Renal cortex interstitium (tissue), 11 donors: ENCODE results near the gene MBD4. TPM values are rescaled to one million over a fixed set of nuclear protein-coding genes. Genes with fewer than 3 reads are reported as not detected.

ENCODE experiments used
- DNase-seq, 11 donors: peaks; one replicate each; pipeline ENCODE4 v3.0.0-alpha.2; 2013; ENCODE audit warnings: low read depth in 9 of 11, low spot score in 4 of 11; ENCODE audit errors: extremely low read depth in 1 of 11
- polyA plus RNA-seq, 3 donors: library from polyadenylated mRNA; unstranded; fragments of 120-200 nt; gene quantifications; one replicate each; pipeline ENCODE4 v1.2.1, GENCODE V29; 2013; ENCODE audit not compliant: insufficient read length in 3 of 3

Gene MBD4
- polyA plus RNA-seq, 3 donors: 43.2 to 53.3 (median 49.5) TPM

DNA sequence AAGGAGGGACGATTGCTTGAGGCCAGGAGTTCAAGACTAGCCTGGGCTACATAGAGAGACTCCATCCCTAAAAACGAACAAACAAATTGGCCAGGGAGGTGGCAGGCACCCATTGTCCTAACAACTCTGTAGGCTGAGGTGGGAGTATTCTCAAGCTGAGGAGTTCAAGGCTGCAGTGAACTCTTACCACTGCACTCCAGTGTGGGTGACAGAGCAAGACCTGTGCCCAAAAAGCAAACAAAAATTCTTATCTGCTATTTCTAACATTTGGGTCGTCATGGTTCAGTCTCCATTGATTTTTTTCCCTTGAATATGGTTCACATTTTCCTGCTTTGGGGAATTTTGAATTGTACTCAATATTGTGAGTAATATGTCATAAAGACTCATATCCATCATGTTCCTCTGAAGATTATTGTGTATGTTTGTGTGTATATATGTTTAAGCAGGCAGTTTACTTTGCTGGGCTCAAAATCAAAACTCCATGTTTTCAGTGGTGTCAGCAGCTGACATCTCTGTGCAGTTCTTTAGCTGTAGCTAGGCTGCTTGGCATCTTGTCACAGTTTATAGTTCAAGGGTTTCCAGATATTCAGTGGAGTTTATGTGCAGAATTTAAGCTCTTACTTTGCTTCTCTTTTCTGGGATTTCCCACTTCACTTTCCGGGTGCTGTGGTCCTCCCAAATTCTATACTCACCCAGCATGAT, 33.5 kb upstream of the MBD4 start:
- DNase-seq: no peak

GRCh38 chr3:129470861-129471260, 31.1 kb upstream of the MBD4 start:
- DNase-seq: no peak

DNA sequence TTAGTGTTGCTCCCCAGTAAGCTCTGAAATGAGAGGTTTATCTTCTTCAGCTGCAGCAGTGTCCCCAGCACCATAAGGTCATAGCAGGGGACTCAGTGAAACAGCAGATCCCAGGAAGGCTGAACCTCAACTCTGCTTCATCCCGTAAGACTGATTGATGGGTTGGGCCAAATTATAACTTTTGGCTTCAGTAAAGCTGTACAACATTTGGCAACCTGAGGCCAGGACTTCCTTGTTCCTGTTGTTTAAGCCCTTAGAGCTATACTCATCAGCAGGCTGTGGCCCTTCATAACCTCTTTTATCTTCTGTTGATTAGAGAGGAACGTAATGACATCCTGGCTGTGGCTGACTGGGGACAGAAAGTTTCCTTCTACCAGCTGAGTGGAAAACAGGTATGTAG, 29.3 kb upstream of the MBD4 start:
- no peak for DNase-seq

- no peak for DNase-seq
These were observed 28.2 kb upstream of the MBD4 start for GRCh38 chr3:129467932-129468331.

- DNase-seq: no peak
These were observed 24.0 kb upstream of the MBD4 start for GRCh38 chr3:129463716-129464115.

DNA sequence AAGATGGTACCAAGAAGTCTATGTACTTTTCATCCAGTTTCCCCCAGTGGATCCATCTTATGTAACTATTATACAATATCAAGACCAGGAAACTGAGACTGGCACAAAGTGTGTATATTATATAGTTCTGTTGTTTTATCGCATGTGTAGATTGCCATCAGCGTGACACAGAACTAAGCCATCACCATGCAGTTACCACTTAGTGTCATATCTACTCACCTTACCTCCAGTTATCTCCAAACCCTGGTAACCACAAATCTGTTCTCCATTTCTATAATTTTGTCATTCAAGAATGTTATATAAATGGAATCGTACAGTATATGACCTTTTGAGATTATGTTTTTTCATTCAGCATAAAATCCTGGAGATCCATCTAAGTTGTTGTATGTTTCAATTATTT, 23.3 kb upstream of the MBD4 start:
- no peak for DNase-seq

- no peak for DNase-seq
These were observed 22.7 kb upstream of the MBD4 start for GRCh38 chr3:129462361-129462968.

DNA sequence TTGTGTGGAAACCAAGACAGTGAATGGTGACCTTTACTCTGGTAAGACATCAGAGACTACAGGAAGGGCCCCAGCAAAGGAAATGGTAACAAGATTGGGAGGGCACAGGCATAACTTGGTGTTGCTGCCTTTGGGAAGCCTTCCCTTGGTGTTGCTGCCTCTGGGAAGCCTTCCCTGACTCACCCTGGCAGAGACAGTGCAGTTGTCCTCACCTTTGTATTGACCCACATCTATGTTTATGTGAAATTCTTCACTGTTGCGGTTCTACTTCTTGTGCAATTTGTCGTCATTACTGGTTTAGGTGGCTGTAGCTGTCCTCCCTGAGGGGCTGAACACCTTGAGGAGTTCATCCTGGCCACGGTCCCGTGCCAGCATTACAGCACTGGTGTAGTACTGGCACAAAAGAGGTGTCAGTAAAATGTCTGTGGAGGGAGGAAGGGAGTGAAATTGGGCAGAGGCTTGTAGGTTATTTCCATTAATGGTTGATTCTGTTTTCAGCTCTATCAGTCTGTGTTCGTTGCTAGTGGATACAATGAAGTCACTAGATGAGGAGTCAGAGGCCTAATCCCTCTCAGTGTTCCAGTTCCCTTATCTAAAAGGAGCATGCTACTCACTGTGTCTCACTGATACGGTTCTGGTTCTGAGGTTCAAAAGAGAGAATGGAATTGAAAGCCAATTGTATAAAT, 21.9 kb upstream of the MBD4 start:
- no peak for DNase-seq

DNA sequence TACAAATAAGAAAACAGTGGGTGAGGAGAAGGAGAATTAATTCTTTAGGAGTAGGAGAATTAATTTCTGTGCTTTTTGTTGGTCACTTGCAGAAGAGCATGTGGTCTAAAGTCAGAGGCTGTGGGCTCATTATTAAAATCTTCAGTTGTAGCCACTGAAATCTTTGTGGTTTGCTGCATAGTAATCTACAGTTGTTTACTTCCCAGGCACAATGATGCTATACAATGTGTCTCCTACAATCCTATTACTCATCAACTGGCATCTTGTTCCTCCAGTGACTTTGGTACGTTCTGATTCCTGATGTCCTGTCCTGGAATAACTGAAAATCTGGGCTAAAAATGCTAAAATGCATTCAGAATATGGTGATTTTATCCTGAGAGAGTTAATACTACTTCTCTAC, 21.3 kb upstream of the MBD4 start:
- DNase-seq: no peak

DNA sequence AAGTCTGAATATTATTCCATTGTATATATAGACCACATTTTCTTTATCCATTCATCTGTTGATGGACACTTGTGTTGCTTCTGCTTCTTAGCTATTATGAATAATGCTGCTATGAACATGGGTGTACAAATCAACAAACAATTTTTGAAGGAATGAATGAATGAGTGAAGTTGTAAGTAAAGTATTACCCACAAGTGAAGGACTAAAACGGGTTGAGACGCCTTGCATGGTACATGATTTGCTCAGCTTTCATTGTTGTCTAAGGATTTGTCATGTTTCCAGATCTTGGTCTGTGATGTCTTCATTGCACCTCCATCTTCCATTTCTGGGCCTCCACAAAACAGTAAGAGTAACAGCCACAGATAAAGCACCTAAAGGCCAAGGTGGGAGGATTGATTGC, 20.8 kb upstream of the MBD4 start:
- DNase-seq: no peak

- no peak for DNase-seq
These were observed 20.4 kb upstream of the MBD4 start for GRCh38 chr3:129460155-129460554.

- DNase-seq: no peak
These were observed 14.0 kb upstream of the MBD4 start for GRCh38 chr3:129453732-129454131.

DNA sequence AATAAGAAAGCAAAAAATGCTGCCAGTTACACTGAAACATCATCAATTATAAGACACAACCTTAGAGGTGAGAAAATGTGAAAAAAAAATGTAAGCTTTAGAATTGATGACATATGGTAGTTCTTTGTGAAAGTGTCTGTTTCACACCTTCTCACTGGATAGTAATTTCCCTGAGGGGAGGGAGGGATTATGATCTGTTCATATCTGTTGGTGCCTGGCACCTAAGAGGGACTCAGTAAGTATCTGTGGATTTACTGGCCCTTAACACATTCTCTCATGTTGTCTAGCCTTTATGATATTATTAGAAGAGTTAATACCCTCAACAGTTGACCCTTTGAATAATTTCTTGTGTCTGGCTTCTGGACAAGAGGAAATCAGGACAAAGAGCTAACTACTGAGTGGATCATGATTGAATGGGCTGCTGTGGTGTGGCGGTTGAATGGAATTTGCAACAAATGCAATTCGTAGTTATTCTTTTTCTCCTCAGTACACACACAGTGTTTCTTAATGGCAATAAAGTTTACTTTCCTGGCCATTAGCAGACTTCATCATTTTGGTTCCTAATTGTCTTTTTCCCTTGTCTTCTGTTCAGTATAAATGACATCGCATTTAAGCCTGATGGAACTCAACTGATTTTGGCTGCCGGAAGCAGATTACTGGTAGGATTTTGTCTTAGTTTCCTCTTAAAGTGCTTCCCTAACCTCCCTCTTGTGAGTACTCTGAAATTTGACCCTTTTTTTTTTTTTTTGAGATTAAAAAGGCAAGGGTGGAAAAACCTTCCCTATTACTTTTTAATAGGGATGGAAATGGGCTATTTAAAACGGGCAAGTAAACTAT, 9.7 kb upstream of the MBD4 start:
- DNase-seq: no peak

GRCh38 chr3:129448186-129448895, 8.6 kb upstream of the MBD4 start:
- DNase-seq: no peak

GRCh38 chr3:129446926-129447325, 7.2 kb upstream of the MBD4 start:
- no peak for DNase-seq

- DNase-seq: no peak
These were observed 5.7 kb upstream of the MBD4 start for GRCh38 chr3:129445471-129445870.

DNA sequence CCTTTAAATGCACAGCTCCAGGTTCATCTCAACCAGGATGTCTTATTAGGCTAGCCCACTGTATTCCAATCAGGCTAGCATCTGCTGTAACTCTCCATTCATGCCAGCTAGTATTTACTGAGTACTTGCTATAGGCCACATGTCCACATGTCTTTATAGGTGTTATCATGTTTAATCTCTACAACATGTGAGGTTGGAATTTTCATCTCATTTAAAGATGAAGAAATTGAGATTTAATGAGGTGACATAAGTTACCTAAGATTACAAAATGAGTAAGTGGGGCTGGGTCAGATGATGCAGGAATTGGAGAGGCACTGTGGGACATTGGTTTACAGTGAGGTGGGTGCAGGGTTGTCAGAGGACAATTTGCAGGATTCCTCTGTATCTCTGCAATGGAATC, 3.2 kb upstream of the MBD4 start:
- DNase-seq: no peak

DNA sequence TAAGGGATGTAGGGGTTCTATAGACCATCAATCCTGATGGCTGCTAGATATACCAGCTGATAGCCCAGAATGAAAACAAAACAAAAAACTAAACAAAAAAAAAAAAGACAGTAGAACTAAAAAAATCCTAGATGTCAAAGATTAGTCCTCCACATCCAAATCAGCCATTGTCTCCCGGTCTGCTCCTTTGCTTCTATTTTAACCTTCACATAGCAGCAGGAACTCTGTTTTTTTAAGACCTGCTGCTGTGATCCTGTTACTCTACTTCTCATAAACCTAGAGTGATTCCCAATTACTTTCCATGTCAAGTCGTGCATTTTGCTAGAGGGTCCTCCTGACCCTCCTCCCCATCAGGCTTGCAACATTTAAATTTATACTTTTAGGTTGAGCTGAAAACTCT, 2.7 kb upstream of the MBD4 start:
- no peak for DNase-seq

DNA sequence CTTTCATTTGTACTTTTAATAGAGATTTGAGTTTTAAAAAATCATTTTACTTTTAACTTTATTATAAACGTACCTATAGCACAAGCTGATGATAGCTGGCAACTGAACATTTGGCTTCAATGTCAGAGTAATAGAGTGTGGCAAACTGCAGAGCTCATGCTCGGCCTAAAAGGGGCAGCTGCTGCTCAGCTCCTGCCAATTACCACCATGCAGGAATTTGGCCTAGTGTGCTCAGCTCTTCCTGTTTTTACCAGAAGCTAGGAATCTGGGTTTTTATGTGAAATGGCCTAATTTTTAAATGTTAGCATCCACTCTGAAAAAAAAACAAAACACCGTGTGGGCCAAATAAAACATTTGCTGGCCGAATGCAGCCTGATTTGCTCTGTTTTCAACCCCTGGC, 2.0 kb upstream of the MBD4 start:
- no peak for DNase-seq
